Lung (tissue), 12 donors: Measurements from ENCODE around the gene AJM1. TPM values are rescaled to one million over a fixed set of nuclear protein-coding genes. Genes with fewer than 3 reads are reported as not detected.

Source experiments
- ATAC-seq: fragments of 200-7000 bp; cut with Tn5 transposase; one replicate; pipeline ENCODE4 v1.9.1; 2020; ENCODE audit warnings: moderate number of reproducible peaks; ENCODE audit not compliant: insufficient read depth, low FRiP score
- DNase-seq, 3 donors: peaks; one replicate each; pipeline ENCODE4 v3.0.0-alpha.2; 2013 to 2017
- H3K27ac ChIP-seq, 2 donors: one replicate each; pipeline ENCODE4 v1.5.1; 2013; ENCODE audit warnings: mild to moderate bottlenecking in 2 of 2, moderate library complexity in 2 of 2, control low read depth in 1 of 2, inconsistent platforms in 1 of 2, low read depth in 1 of 2, low read length in 1 of 2
- H3K27me3 ChIP-seq, 3 donors: one replicate each; pipeline ENCODE4 v1.5.1; 2013; ENCODE audit warnings: low read length in 2 of 3; ENCODE audit not compliant: control insufficient read depth in 3 of 3, insufficient read depth in 3 of 3
- H3K36me3 ChIP-seq, 4 donors: one replicate each; pipeline ENCODE4 v1.5.1; 2013; ENCODE audit warnings: low read length in 4 of 4, mild to moderate bottlenecking in 1 of 4, moderate library complexity in 1 of 4; ENCODE audit not compliant: control insufficient read depth in 4 of 4, insufficient read depth in 4 of 4
- H3K4me1 ChIP-seq, 5 donors: one replicate each; pipeline ENCODE4 v1.5.1; 2013; ENCODE audit warnings: low read length in 5 of 5, mild to moderate bottlenecking in 2 of 5, moderate library complexity in 1 of 5; ENCODE audit not compliant: control insufficient read depth in 5 of 5, insufficient read depth in 5 of 5
- H3K4me3 ChIP-seq: one replicate; pipeline ENCODE4 v1.5.1; 2013; ENCODE audit warnings: mild to moderate bottlenecking, control low read depth, moderate library complexity
- H3K9ac ChIP-seq, 2 donors: one replicate each; pipeline ENCODE4 v1.5.1; 2013; ENCODE audit warnings: low read length in 2 of 2, control low read depth in 1 of 2; ENCODE audit not compliant: insufficient read depth in 1 of 2
- H3K9me3 ChIP-seq, 4 donors: one replicate each; pipeline ENCODE4 v1.5.1; 2013; ENCODE audit warnings: low read length in 3 of 4, mild to moderate bottlenecking in 1 of 4, moderate library complexity in 1 of 4; ENCODE audit not compliant: control insufficient read depth in 4 of 4, insufficient read depth in 3 of 4
- CTCF ChIP-seq: IDR thresholded peaks from 2 replicates; pipeline ENCODE4 v1.5.1; 2012; ENCODE audit warnings: mild to moderate bottlenecking; ENCODE audit errors: control extremely low read depth, extremely low read depth
- WGBS, 2 donors: extraction: QIAGEN DNeasy Blood & Tissue Kit; methylation state at CpG; one replicate each; pipeline ENCODE4 v1.1.7; 2013; 5-methylcytosine and 5-hydroxymethylcytosine counted together
- polyA plus RNA-seq, 2 donors: library from polyadenylated mRNA; stranded (reverse); fragments of 200-250 nt; gene quantifications; one replicate each; pipeline ENCODE4 v1.2.1, GENCODE V29; 2013
- total RNA-seq, 2 donors: library from RNA; depleted of rRNA in 1 of 2; stranded (reverse); fragments of >200 nt in 1 of 2; gene quantifications; one replicate each; pipeline ENCODE4 v1.2.1, GENCODE V29; 2014 to 2021
- donor health status: control.
- donor health status: control.
- donor health status: Bipolar disorder and iron deficiency.
- donor health status: healthy.
- donor health status: DM: yes; HTN: yes; CAD: no.

Gene AJM1
- total and polyA plus RNA-seq, 4 donors = 1.1 to 4.3 (median 1.5) TPM

- Histone ChIP-seq H3K27ac (no peak overlapping the region), H3K9me3 (no peaks in the 10 kb centered on the region), H3K4me1 (no peaks in the 10 kb centered on the region), H3K4me3 (no peak overlapping the region), H3K36me3 (peaks cover 0 to 82% (median 18%) of the 10 kb centered on the region in 4 donors), H3K27me3 (no peaks in the 10 kb centered on the region), H3K9ac (no peak overlapping the region)
- WGBS, 2 donors = 96% methylated on average over 31 of the region's 31 CpGs
- no peak for TF ChIP-seq CTCF
- ATAC-seq (no peak), DNase-seq (no peak)
These were observed 13.7 kb upstream of the AJM1 start for GRCh38 chr9:136828474-136829140.

DNA sequence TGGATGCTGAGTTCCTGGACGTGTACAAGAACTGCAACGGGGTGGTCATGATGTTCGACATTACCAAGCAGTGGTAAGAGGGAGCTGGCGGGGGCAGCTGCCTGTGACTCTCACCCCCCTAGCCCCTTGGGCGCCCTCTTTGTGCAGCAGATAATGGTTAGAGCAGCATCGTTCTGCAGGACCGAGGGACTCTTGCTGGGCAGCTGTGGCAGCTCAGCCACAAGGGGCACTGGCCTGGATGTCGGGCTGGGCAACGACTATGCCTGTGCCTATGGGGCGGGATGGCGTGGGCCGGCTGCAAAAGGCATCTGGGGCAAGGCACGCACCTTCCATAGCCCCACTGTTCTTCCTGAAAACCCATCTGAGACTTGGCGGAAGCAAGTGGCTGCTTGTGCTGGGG lies 12.9 kb upstream of the AJM1 start:
- DNase-seq = no peak
- H3K4me1 ChIP-seq = no peaks in the 10 kb centered on the region

GRCh38 chr9:136829981-136830885 lies 12.0 kb upstream of the AJM1 start:
- H3K9ac ChIP-seq = no peak overlapping the region
- no peak overlapping the region for H3K4me3 ChIP-seq
- H3K36me3 ChIP-seq = peaks cover 0 to 75% (median 16%) of the 10 kb centered on the region in 4 donors
- ATAC-seq = no peak
- no peaks in the 10 kb centered on the region for H3K9me3 ChIP-seq
- no peak for DNase-seq
- no peaks in the 10 kb centered on the region for H3K4me1 ChIP-seq
- 86 to 92% methylated on average over 41 of the region's 41 CpGs for WGBS, 2 donors
- no peaks in the 10 kb centered on the region for H3K27me3 ChIP-seq
- H3K27ac ChIP-seq = no peak overlapping the region
- no peak for TF ChIP-seq CTCF

More for the DNA sequence above, 12.9 kb upstream of the AJM1 start:
- H3K36me3 ChIP-seq = peaks cover 0 to 81% (median 16%) of the 10 kb centered on the region in 4 donors
- WGBS, 2 donors = 94 to 98% methylated on average over 14 of the region's 14 CpGs
- H3K9me3 ChIP-seq = no peaks in the 10 kb centered on the region
- H3K4me3 ChIP-seq = no peak overlapping the region
- no peak overlapping the region for H3K27ac ChIP-seq
- TF ChIP-seq CTCF = no peak
- no peaks in the 10 kb centered on the region for H3K27me3 ChIP-seq
- ATAC-seq = no peak
- H3K9ac ChIP-seq = no peak overlapping the region
